ENCODE data around the gene RGS11.

Gene RGS11

DNA sequence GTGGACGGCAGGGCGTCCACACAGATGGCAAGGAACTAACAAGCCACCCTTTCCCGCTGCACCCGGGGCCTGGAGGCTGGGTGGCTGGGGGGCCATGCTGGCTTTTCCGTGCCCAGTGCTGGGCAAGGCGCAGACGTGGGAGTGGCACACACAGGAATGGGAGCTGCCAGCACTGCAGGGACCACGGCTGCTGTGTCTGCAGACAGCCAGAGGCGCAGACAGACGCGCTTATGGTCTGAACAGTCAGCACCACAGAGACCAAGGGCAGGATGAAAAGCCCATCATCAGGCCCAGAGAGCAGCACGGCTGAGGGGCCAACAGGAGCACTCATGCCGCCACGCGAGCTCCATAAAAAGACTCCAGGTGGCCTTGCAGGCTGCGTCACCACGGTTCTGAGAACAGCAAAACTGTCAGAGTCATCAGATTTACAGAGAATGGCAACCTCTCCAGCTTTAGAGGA is 31.2 kb upstream of the RGS11 start:
- no peak for DNase-seq (ENCODE audit: low spot score in 2 of 2)
- ATAC-seq (ENCODE audit: low read depth) = no peak
- Mint-ChIP-seq H3K9me3 (no peaks in the 10 kb centered on the region), H3K36me3 (peaks cover 11% of the 10 kb centered on the region), H3K27me3 (no peaks in the 10 kb centered on the region), H3K4me3 (no peak overlapping the region), H3K4me1 (peaks cover 2% of the 10 kb centered on the region), H3K27ac (no peak overlapping the region)

GRCh38 chr16:305916-306626 is 30.3 kb upstream of the RGS11 start:
- Mint-ChIP-seq H3K4me1 (peaks cover 2% of the 10 kb centered on the region), H3K36me3 (peaks cover 10% of the 10 kb centered on the region), H3K27me3 (no peaks in the 10 kb centered on the region), H3K4me3 (no peak overlapping the region), H3K27ac (no peak overlapping the region), H3K9me3 (no peaks in the 10 kb centered on the region)
- no peak for DNase-seq (ENCODE audit: low spot score in 2 of 2)
- no peak for ATAC-seq (ENCODE audit: low read depth)

GRCh38 chr16:303760-304505 is 28.2 kb upstream of the RGS11 start:
- H3K36me3 Mint-ChIP-seq = peaks cover 10% of the 10 kb centered on the region
- H3K9me3 Mint-ChIP-seq = no peaks in the 10 kb centered on the region
- H3K27me3 Mint-ChIP-seq = no peaks in the 10 kb centered on the region
- H3K4me3 Mint-ChIP-seq = no peak overlapping the region
- no peak overlapping the region for H3K27ac Mint-ChIP-seq
- peak; percentile 34 for ATAC-seq (ENCODE audit: low read depth)
- DNase-seq (ENCODE audit: low spot score in 2 of 2) = no peak
- no peaks in the 10 kb centered on the region for H3K4me1 Mint-ChIP-seq

DNA sequence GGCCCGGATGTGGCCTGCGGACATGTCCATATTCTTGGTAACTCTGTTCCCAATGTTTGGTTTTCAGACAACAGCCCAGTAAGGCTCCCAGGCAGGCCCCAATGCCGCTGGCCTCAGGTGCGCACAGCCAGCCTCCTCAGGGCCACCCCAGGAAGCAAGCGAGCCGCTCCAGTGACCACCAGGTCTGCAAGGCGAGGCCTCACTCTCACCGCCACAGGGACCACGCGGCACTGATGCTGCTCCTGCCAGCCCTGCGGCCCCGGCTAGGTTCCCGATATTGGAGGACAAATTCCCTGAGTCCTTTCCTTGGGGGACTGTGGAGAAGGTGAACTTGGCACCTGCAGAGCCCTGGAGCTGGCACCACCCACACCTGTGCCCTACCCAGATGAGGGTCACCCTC is 26.2 kb upstream of the RGS11 start:
- Mint-ChIP-seq H3K27ac (no peak overlapping the region), H3K36me3 (peaks cover 8% of the 10 kb centered on the region), H3K27me3 (no peaks in the 10 kb centered on the region), H3K4me3 (no peak overlapping the region), H3K4me1 (no peaks in the 10 kb centered on the region), H3K9me3 (no peaks in the 10 kb centered on the region)
- DNase-seq (ENCODE audit: low spot score in 2 of 2) = no peak
- ATAC-seq (ENCODE audit: low read depth) = no peak

DNA sequence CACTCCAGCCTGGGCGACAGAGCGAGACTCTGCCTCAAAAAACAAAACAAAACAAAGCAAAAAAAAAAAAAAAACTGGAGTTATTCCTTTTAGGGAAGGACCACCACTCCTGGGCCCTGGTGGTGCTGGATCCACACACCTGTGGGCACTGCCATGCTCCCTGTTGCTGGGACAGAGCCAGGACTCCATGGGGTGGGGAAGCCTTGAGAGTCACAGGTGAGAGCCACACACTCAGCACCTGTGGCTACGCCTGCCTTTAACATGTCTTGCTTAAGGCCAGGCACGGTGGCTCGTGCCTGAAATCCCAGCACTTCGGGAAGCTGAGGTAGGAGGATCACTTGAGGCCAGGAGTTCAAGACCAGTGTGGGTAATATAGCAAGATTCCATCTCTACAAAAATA is 25.5 kb upstream of the RGS11 start:
- ATAC-seq (ENCODE audit: low read depth) (no peak), DNase-seq (ENCODE audit: low spot score in 2 of 2) (no peak)
- Mint-ChIP-seq H3K4me3 (no peak overlapping the region), H3K36me3 (peaks cover 6% of the 10 kb centered on the region), H3K9me3 (no peaks in the 10 kb centered on the region), H3K4me1 (no peaks in the 10 kb centered on the region), H3K27me3 (no peaks in the 10 kb centered on the region), H3K27ac (no peak overlapping the region)

DNA sequence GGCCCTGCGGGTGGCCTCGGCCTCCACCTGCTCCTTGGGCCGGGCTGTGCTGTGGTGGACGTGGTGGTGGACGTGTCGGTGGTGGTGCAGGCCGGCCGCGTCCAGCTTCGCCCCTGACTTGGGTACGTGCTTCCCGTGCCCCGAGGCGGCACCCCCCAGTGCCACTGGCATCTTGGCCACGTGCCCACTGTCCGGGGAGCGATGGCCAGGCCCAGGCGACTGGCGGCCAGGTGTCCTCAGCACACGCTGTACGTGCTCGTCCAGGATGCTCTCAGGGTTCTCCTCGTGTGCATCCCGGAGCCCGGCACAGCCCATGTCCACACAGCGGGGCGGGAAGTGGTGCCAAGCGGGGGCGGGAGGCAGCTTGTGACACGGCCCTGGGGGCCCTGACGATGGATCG is 22.1 kb upstream of the RGS11 start:
- Mint-ChIP-seq H3K9me3 (no peaks in the 10 kb centered on the region), H3K36me3 (peaks cover 3% of the 10 kb centered on the region), H3K4me1 (no peaks in the 10 kb centered on the region), H3K27ac (no peak overlapping the region), H3K4me3 (no peak overlapping the region), H3K27me3 (no peaks in the 10 kb centered on the region)
- no peak for ATAC-seq (ENCODE audit: low read depth)
- DNase-seq (ENCODE audit: low spot score in 2 of 2) = no peak

DNA sequence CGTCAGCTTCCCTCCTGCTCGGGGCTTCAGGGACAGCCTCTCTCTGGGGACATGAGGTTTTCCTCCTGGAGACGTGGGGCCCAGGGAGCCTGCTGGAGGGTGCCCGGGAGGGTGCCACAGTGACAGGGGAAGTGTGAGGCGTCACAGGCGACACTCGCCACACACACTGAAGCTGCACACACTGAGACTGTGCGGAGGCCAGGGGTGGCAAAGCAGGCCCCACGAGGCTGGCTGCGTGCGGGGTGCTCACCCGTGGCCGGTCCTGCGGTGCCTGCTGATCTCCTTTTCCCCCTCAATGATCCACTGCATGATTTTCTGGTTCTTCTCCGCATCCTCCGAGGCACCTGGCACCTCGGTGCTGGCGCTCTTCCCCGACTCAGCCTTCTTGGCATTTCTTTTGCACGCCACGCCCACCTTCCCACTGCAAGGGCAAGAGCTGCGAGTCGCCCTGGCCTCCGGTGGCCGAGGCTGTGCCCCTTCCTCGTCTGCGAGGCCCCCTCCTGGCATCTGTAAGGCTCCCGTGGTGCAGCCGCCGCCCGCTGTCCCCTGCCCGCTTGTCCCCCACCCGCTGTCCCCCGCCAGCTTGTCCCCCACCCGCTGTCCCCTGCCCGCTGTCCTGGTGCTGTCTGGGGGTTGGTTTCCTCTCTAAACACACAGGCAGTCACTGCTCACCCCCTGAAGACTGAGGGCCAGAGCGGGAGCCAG is 21.2 kb upstream of the RGS11 start:
- no peak overlapping the region for H3K4me3 Mint-ChIP-seq
- no peaks in the 10 kb centered on the region for H3K4me1 Mint-ChIP-seq
- ATAC-seq (ENCODE audit: low read depth) = no peak
- no peak for DNase-seq (ENCODE audit: low spot score in 2 of 2)
- H3K9me3 Mint-ChIP-seq = no peaks in the 10 kb centered on the region
- peaks cover 7% of the 10 kb centered on the region for H3K36me3 Mint-ChIP-seq
- no peaks in the 10 kb centered on the region for H3K27me3 Mint-ChIP-seq
- no peak overlapping the region for H3K27ac Mint-ChIP-seq

GRCh38 chr16:296276-296675 is 20.5 kb upstream of the RGS11 start:
- no peak for ATAC-seq (ENCODE audit: low read depth)
- no peak overlapping the region for H3K4me3 Mint-ChIP-seq

GRCh38 chr16:293043-293775 is 17.5 kb upstream of the RGS11 start:
- no peak for DNase-seq (ENCODE audit: low spot score in 2 of 2)
- no peak for ATAC-seq (ENCODE audit: low read depth)
- Mint-ChIP-seq H3K27ac (no peak overlapping the region), H3K36me3 (peaks cover 13% of the 10 kb centered on the region), H3K27me3 (no peaks in the 10 kb centered on the region), H3K4me1 (no peaks in the 10 kb centered on the region), H3K9me3 (no peaks in the 10 kb centered on the region), H3K4me3 (no peak overlapping the region)

More at GRCh38 chr16:296276-296675, 20.5 kb upstream of the RGS11 start:
- Mint-ChIP-seq H3K9me3 (no peaks in the 10 kb centered on the region), H3K4me1 (no peaks in the 10 kb centered on the region), H3K27me3 (no peaks in the 10 kb centered on the region), H3K36me3 (peaks cover 10% of the 10 kb centered on the region), H3K27ac (no peak overlapping the region)
- DNase-seq (ENCODE audit: low spot score in 2 of 2) = no peak

- H3K4me1 Mint-ChIP-seq = no peaks in the 10 kb centered on the region
- H3K27ac Mint-ChIP-seq = no peak overlapping the region
- ATAC-seq (ENCODE audit: low read depth) (no peak), DNase-seq (ENCODE audit: low spot score in 2 of 2) (no peak)
- peaks cover 21% of the 10 kb centered on the region for H3K36me3 Mint-ChIP-seq
- H3K4me3 Mint-ChIP-seq = no peak overlapping the region
- no peaks in the 10 kb centered on the region for H3K27me3 Mint-ChIP-seq
- H3K9me3 Mint-ChIP-seq = no peaks in the 10 kb centered on the region
Observed at GRCh38 chr16:291539-291938, 15.8 kb upstream of the RGS11 start.

GRCh38 chr16:290681-291405 is 15.1 kb upstream of the RGS11 start:
- H3K27ac Mint-ChIP-seq = no peak overlapping the region
- no peak overlapping the region for H3K4me3 Mint-ChIP-seq
- H3K27me3 Mint-ChIP-seq = no peaks in the 10 kb centered on the region
- peaks cover 21% of the 10 kb centered on the region for H3K36me3 Mint-ChIP-seq
- DNase-seq (ENCODE audit: low spot score in 2 of 2) (no peak), ATAC-seq (ENCODE audit: low read depth) (no peak)
- no peaks in the 10 kb centered on the region for H3K4me1 Mint-ChIP-seq
- no peaks in the 10 kb centered on the region for H3K9me3 Mint-ChIP-seq

GRCh38 chr16:290015-290680 is 14.4 kb upstream of the RGS11 start:
- Mint-ChIP-seq H3K27ac (no peak overlapping the region), H3K9me3 (no peaks in the 10 kb centered on the region), H3K4me3 (no peak overlapping the region), H3K4me1 (no peaks in the 10 kb centered on the region), H3K27me3 (no peaks in the 10 kb centered on the region), H3K36me3 (peaks cover 21% of the 10 kb centered on the region)
- DNase-seq (ENCODE audit: low spot score in 2 of 2) (no peak), ATAC-seq (ENCODE audit: low read depth) (no peak)

DNA sequence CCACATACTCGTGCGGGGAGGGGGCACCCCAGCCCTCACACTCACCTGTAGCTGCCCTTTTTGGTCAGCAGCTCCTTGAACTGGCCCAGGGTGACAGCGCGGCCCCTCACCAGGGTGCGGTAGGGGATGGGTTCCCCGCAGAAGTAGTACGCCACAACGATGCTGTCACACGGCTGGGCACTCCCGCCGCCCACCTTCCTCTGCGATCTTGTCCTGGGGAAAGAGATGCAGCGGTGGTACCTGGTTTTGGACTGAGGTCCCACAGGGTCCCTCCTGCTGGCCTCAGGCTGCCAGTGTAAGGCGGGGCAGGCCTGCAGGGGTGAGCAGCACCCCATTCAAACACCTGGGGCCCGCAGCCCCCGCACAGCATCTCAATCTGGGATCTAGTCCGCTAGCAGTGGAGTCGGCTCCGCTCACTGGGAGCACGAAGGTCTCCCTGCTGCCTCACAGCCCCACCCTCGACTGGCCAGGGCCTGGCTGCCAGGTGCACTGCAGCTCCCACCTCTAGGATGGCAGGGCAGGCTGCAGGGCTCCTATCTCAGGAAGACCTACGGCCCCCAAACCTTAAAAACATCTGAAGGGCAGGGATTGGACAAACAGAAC is 13.8 kb upstream of the RGS11 start:
- Mint-ChIP-seq H3K4me3 (no peak overlapping the region), H3K4me1 (no peaks in the 10 kb centered on the region), H3K27me3 (no peaks in the 10 kb centered on the region), H3K36me3 (peaks cover 21% of the 10 kb centered on the region), H3K27ac (no peak overlapping the region), H3K9me3 (no peaks in the 10 kb centered on the region)
- DNase-seq (ENCODE audit: low spot score in 2 of 2) = no peak
- no peak for ATAC-seq (ENCODE audit: low read depth)
